SJSA1 (cell line): ENCODE results near the gene PRSS21. TPM values are rescaled to one million over a fixed set of nuclear protein-coding genes. Genes with fewer than 3 reads are reported as not detected.

Experiments
- DNase-seq, 2 experiments: peaks; one replicate each; pipeline ENCODE4 v3.0.0-alpha.2; 2015 to 2020; ENCODE audit warnings: low spot score in 2 of 2, low read depth in 1 of 2
- H3K27ac ChIP-seq: fragments of 250-450 bp; sonication (Bioruptor Pico); 2 replicates; pipeline ENCODE4 v1.5.1; 2020; ENCODE audit warnings: mild to moderate bottlenecking, moderate library complexity
- H3K27me3 ChIP-seq: fragments of 250-450 bp; sonication (Bioruptor Pico); replicated peaks from 2 replicates; pipeline ENCODE4 v1.5.1; 2020; ENCODE audit warnings: mild to moderate bottlenecking, moderate library complexity
- H3K36me3 ChIP-seq: fragments of 250-450 bp; sonication (Bioruptor Pico); 2 replicates; pipeline ENCODE4 v1.5.1; 2020; ENCODE audit warnings: mild to moderate bottlenecking
- H3K4me1 ChIP-seq: fragments of 250-450 bp; sonication (Bioruptor Pico); replicated peaks from 2 replicates; pipeline ENCODE4 v1.6.1; 2021; ENCODE audit warnings: mild to moderate bottlenecking
- H3K4me3 ChIP-seq: fragments of 250-450 bp; sonication (Bioruptor Pico); 2 replicates; pipeline ENCODE4 v1.5.1; 2020; ENCODE audit warnings: mild to moderate bottlenecking
- H3K9me3 ChIP-seq: fragments of 250-450 bp; sonication (Bioruptor Pico); replicated peaks from 2 replicates; pipeline ENCODE4 v1.5.1; 2020; ENCODE audit warnings: mild to moderate bottlenecking
- total RNA-seq: library from RNA; depleted of rRNA; stranded (reverse); fragments of >200 nt; shearing (Covaris generic); gene quantifications from 2 replicates; pipeline ENCODE4 v1.2.3, GENCODE V29; 2014

PRSS21 gene
- total RNA-seq, 1 experiment from 2014 or later = not detected

DNA sequence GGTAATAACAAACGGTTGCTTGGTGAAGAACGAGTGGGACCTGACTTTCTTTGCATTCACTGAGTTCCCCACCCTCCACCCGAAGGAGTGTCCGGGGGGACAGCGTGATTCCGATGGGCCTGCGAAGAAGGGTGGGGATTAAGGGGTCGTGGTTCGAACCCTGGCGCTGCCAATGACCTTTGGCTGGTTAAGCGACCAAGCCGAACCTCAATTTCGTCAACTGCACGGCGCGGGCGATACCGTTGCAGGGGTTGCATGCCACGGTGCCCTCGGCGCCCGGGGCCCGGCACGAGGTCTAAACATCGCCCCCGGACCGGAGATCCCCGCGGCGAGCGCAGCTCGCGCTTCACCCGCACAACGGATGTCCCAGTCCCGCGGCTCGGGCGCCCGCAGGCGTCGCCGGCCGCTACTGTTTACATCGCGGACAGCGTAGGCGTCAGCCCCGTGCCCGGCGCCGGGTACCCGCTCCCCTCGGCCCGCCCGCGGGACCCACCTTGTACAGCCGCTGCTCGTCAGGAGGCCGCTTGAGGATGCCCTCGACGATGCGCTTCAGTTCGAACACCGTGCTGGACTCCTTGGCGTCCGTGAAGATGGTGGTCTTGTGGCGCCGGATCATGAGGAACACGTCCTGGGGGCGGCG, 40.4 kb upstream of the PRSS21 start:
- DNase-seq = peak in 1 of 2 experiments; percentile 35
- Histone ChIP-seq H3K27ac (peak overlapping the region; percentile 62), H3K4me1 (peaks cover 25% of the 10 kb centered on the region), H3K4me3 (peak overlapping the region; percentile 100), H3K27me3 (no peaks in the 10 kb centered on the region), H3K36me3 (peaks cover 58% of the 10 kb centered on the region), H3K9me3 (0 out of 2 replicates have a peak, but pooled peaks cover 2% of the 10 kb centered on the region)

DNA sequence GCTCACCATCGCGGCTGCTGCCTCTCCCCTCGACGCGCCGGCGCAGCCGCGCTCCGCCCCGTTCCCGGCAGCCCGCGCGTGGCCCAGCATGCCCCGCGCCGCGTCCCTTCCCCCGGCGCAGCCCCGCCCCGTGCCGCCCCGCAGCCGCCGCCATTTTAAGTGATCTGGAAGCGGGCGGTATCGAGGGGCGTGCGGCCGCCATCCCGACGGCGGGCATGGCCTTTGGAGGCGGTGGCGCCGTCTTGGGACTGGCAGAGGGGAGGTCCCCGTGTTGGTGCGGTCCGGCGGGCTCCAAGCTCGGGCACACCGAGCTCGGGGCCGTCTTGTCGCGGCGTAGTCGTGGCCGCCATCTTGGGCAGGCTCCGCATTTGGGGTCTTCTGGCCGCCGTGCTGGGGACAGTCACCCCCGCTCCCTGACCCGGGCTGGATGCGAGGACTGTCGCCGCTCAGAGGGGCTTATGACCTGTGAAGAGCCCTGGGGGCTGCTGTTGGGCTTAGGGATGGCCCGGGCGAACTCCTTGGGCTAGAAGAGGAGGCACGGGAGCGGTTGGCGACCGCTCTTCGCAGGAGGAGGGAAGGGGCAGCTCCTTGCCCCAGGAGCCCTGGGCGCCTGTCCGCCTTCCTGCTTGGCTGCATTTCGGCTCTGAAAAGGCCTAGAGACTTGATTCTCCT, 39.7 kb upstream of the PRSS21 start, which contains the start of gene ELOB:
ELOB (minus strand) TSS at position 50 of the 672 bp plus-strand sequence; CDS start at position 9, 41 bp downstream.
- Histone ChIP-seq H3K4me1 (peaks cover 25% of the 10 kb centered on the region), H3K9me3 (0 out of 2 replicates have a peak, but pooled peaks cover 2% of the 10 kb centered on the region), H3K36me3 (peaks cover 52% of the 10 kb centered on the region), H3K27ac (peak within 1 kb of the TSS; percentile 100), H3K27me3 (no peaks in the 10 kb centered on the region), H3K4me3 (peak within 1 kb of the TSS; percentile 100)
- DNase-seq = peak; percentile 84 to 90

DNA sequence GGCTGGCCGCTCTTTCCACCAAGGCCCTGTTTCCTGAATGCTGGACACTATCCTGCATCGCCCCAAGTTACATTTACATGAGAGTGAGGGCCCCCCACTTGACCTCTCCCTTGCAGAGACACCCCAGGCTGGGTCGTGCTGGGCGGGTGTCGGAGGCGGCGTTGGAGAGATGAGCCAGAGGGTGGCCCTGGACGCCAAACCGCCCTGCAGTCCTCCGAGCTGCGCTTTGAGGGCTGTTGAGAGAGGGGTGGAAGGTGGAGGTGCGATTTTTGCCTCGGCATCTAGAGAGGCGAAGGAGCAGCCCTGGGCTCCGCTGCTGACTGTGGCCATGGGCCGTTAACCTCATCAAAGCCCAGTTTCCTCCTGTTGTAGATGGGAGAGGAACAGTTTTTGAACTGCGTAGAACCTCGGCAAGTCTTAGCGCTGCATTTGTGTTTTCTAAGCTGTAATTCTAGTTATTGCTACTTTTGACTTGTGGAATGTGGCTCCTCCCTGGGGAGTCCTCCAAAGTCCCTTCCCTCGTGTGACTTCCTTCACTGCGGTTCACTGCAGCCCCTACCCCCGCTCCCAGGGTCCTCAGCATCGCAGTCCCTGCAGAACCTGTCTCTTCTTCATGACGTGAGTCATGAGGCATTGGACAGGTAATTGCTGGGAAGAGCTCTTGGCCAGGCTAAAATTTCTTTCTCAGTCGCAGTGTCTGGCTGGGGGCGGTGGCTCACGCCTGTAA, 39.0 kb upstream of the PRSS21 start:
- DNase-seq = no peak
- no peaks in the 10 kb centered on the region for H3K27me3 ChIP-seq
- peak overlapping the region; percentile 100 for H3K27ac ChIP-seq

GRCh38 chr16:2778630-2778958, 38.4 kb upstream of the PRSS21 start:
- H3K27me3 ChIP-seq = no peaks in the 10 kb centered on the region
- peaks cover 16% of the 10 kb centered on the region for H3K4me1 ChIP-seq
- H3K36me3 ChIP-seq = peaks cover 40% of the 10 kb centered on the region
- peak overlapping the region; percentile 100 for H3K4me3 ChIP-seq
- no peak for DNase-seq
- 0 out of 2 replicates have a peak, but pooled peaks cover 2% of the 10 kb centered on the region for H3K9me3 ChIP-seq
- no peak overlapping the region for H3K27ac ChIP-seq

More for the DNA sequence above, 39.0 kb upstream of the PRSS21 start:
- 0 out of 2 replicates have a peak, but pooled peaks cover 2% of the 10 kb centered on the region for H3K9me3 ChIP-seq
- peak overlapping the region; percentile 100 for H3K4me3 ChIP-seq
- H3K36me3 ChIP-seq = peaks cover 45% of the 10 kb centered on the region
- peaks cover 22% of the 10 kb centered on the region for H3K4me1 ChIP-seq

DNA sequence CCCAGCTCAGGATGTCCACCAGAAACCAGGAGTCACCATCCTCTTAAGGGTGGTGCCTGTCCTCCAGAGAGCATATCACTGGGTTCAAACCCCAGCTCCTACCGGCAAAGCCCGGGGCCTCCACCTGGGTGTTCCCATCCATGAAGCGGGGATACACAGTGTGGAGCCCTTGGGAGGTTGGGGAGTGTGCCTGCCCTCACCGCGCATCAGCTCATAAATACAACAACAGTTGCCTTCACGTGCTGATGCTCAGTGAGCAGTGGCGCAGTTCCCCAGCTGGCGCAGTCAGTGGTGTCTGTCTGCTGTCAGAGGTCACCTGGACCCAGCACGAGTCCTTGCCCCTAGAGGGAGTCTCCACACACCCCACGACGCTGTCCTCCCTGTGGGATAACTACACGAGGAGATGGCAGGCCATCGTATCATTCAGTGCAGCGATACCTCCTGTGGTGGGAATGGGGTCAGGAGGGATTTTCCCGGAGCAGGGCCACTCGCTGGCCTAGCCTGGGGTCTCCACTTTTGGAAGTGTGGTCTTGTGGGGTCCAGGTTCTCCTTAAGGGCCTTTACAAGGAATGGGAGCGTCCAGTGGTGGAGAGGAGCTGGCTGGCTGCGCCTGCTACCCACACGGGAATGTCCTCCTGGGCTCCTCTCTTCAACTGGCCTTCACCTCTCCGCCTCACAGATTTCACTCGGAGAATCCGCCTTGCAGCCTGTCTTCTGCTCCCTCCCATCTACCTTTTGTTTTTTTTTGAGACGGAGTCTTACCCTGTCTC, 37.7 kb upstream of the PRSS21 start:
- H3K27ac ChIP-seq = no peak overlapping the region
- DNase-seq = no peak

GRCh38 chr16:2779978-2780898, 36.8 kb upstream of the PRSS21 start:
- Histone ChIP-seq H3K27ac (no peak overlapping the region), H3K4me3 (no peak overlapping the region), H3K9me3 (0 out of 2 replicates have a peak, but pooled peaks cover 2% of the 10 kb centered on the region), H3K27me3 (peaks cover 9% of the 10 kb centered on the region), H3K36me3 (peaks cover 24% of the 10 kb centered on the region), H3K4me1 (peaks cover 16% of the 10 kb centered on the region)
- no peak for DNase-seq

More for the DNA sequence above, 37.7 kb upstream of the PRSS21 start:
- H3K27me3 ChIP-seq = peaks cover under 1% of the 10 kb centered on the region; the same call in 1 of the 2 replicates
- peaks cover 33% of the 10 kb centered on the region for H3K36me3 ChIP-seq
- 0 out of 2 replicates have a peak, but pooled peaks cover 2% of the 10 kb centered on the region for H3K9me3 ChIP-seq
- H3K4me3 ChIP-seq = no peak overlapping the region
- peaks cover 16% of the 10 kb centered on the region for H3K4me1 ChIP-seq

- no peak for DNase-seq
- no peak overlapping the region for H3K4me3 ChIP-seq
- H3K9me3 ChIP-seq = no peaks in the 10 kb centered on the region
- H3K4me1 ChIP-seq = peaks cover 9% of the 10 kb centered on the region
- no peak overlapping the region for H3K27ac ChIP-seq
- peaks cover 2% of the 10 kb centered on the region for H3K36me3 ChIP-seq
- peaks cover 27% of the 10 kb centered on the region for H3K27me3 ChIP-seq
Observed at GRCh38 chr16:2782583-2783351, 34.3 kb upstream of the PRSS21 start.

- DNase-seq = no peak
- no peak overlapping the region for H3K4me3 ChIP-seq
- H3K4me1 ChIP-seq = peaks cover 4% of the 10 kb centered on the region
- peaks cover 29% of the 10 kb centered on the region for H3K27me3 ChIP-seq
- H3K9me3 ChIP-seq = no peaks in the 10 kb centered on the region
- H3K27ac ChIP-seq = no peak overlapping the region
- H3K36me3 ChIP-seq = no peaks in the 10 kb centered on the region
Observed at GRCh38 chr16:2783581-2784357, 33.3 kb upstream of the PRSS21 start.

GRCh38 chr16:2784358-2785100, 32.5 kb upstream of the PRSS21 start:
- Histone ChIP-seq H3K27ac (no peak overlapping the region), H3K9me3 (no peaks in the 10 kb centered on the region), H3K36me3 (no peaks in the 10 kb centered on the region), H3K27me3 (peaks cover 33% of the 10 kb centered on the region), H3K4me3 (no peak overlapping the region), H3K4me1 (peaks cover 4% of the 10 kb centered on the region)
- DNase-seq = no peak

GRCh38 chr16:2785101-2785991, 31.7 kb upstream of the PRSS21 start:
- DNase-seq = peak in 1 of 2 experiments; percentile 44
- peaks cover 39% of the 10 kb centered on the region for H3K27me3 ChIP-seq
- H3K9me3 ChIP-seq = no peaks in the 10 kb centered on the region
- H3K27ac ChIP-seq = no peak overlapping the region
- no peaks in the 10 kb centered on the region for H3K36me3 ChIP-seq
- no peak overlapping the region for H3K4me3 ChIP-seq
- H3K4me1 ChIP-seq = peaks cover 4% of the 10 kb centered on the region
